ENCODE data around the gene CACFD1.

GRCh38 chr9:133471551-133472276 lies 11.9 kb downstream of the CACFD1 start:
- TF ChIP-seq POLR2AphosphoS5 (IDR thresholded peaks at IDR 0.05; ENCODE audit: low read depth, low read length) (no peak), REST (IDR thresholded peaks at IDR 0.05; ENCODE audit: insufficient read depth in 1 of 2, low read depth in 2 of 2, low read length in 2 of 2) (no peak), SIN3A (IDR thresholded peaks at IDR 0.05; ENCODE audit: borderline replicate concordance, insufficient read depth, low read length) (no peak), TAF1 (IDR thresholded peaks at IDR 0.05; ENCODE audit: borderline replicate concordance, insufficient read depth, low read length) (no peak)
